ENCODE measurements around the gene ZNF738.
"Not testable (repeated sequence)": the region's sequence is repeated elsewhere in the genome, so short reads cannot be mapped to it uniquely, and the experiment has no call there.

The ZNF738 gene

GRCh38 chr19:21358768-21359451 is at the start of gene ZNF738:
Gene ZNF738, plus strand, starts transcription at chr19:21359000. Its CDS starts 141 bp downstream, at chr19:21359141.
- peak; percentile 95 for DNase-seq

GRCh38 chr19:21312807-21313206 is 46.0 kb upstream of the ZNF738 start:
- not testable (repeated sequence) for DNase-seq

DNA sequence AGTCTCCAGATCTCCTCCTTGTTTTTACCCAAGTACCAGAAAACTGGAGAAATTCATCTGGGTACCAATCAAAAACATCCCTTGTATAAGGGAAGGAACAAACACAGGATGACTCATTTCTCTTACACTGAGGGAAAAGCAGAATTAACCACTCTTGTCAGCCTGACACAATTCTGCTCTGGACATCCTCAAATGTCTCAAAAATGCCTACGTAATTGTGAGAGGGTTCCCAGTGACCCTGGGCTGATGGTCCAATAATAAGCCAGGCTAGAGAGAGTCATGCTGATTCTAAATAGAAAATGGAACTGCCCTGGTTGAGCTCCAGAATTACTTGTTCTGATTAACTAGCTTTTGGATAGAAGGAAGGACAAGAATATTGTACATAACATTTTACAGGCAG is 44.1 kb upstream of the ZNF738 start:
- DNase-seq = no peak

- no peak for DNase-seq
Observed at GRCh38 chr19:21317821-21318220, 41.0 kb upstream of the ZNF738 start.

- no peak for DNase-seq
Observed at GRCh38 chr19:21321134-21321533, 37.7 kb upstream of the ZNF738 start.

DNA sequence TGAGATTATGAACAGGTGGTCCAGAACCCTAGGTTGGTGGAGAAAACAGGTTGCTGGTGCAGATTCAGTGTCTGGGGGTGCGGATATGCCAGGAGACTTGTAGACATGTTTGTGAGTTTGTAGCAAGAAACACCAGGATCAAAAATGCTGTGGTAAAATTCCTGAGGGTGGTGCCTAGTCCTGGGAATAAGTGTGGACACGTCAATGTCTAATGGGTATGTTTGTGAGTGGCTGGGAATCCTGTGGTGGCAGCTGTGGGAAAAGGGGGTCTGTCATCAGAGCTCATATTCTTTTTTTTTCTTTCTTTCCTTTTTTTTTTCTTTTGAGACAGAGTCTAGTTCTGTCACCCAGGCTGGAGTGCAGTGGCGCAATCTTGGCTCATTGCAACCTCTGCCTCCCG is 36.8 kb upstream of the ZNF738 start:
- DNase-seq = peak; percentile 1

GRCh38 chr19:21322528-21322927 is 36.3 kb upstream of the ZNF738 start:
- no peak for DNase-seq

DNA sequence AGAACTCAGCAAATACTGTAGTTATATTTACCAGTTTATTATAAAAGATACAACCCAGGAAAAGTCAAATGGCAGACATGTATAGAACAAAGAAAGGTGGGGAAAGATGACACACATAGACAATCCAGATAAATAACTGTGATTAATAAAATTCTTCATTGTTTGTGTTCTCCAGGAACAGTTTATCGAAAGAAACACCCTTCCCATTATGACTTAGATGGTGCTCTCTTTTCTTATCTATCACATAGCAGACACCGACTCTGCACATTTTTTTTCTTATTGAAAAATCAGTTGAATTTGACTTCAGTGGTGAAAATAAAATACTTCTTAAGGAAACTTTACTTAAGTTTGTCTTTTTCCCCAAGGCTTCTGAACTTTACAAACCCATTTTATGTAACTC is 35.8 kb upstream of the ZNF738 start:
- DNase-seq = no peak

GRCh38 chr19:21326169-21326568 is 32.6 kb upstream of the ZNF738 start:
- no peak for DNase-seq

DNA sequence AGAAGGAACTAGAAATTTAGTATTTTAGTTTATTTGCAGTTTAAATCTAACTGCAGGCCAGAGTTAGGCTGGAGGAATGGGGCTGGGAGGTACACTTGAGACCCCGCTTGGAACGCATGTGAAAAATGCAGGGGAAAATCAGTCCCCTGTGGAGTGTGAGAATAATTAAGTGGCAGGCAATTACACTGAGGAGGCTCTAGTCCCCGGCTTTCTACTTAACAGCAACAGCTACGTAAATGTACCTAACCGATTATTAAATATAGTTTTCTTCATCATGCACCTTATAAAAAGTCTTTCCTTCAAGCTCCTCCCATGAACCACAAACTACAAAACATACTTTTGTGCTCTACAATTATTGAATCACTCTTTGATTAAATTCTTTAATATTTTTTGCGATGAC is 30.4 kb upstream of the ZNF738 start:
- DNase-seq = peak; percentile 2

DNA sequence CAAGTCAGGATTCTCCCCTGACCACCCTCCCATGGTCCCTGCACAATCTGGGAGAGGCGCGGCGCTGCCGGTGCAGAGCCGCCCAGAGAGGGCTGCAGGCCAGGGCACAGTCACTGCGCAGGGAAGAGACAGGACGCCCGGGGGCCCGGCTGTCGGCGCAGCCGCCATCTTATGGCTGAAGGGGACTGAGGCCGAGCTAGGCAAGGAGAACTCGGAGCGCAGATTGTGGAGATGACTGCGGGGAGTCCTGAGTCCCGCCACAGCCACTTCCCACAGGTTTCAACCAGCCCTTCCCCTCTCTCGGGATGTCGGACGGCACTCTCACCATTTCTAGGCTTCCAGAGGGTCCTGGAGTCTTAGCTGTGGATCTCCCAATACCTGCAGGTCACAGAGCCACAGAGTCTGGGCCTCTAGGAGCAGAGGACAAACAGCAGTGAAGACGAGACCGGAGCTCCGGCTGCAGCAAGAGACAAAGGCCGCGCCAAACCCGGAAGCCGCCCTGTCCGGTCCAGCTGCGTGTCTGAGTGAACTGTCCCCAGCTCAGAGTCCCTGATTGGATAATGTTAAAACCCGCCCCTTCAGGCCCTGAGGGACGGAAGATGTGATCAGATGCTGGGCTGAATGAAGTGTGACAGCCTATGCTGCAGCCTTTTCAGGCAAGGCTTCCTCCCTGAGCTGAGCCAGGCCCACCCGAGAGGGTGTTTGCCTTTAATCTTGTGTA is 29.8 kb upstream of the ZNF738 start, which contains the start of gene ZNF708:
TSS of gene ZNF708 (minus strand) at position 526 of the 721 bp plus-strand sequence. CDS start at position 328, 198 bp downstream.
- DNase-seq = peak; percentile 91

DNA sequence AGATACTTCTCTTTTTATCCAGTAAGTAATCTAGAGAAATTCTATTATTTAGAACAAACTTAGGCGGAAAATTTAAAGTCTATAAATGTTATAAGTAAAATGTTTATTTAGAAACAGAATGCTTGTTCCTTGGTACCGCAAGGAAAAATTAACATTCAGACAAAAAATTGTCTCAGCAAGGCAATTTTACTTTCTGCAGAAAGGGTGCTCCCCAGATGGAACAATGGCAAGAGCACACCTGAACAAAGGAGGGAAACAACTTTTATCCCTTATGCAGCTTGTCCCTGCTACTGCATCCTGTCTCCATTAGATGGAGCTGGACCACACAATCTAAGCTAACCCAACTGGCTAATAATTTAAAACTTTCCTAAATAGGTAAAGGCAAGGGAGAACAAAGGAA is 23.1 kb upstream of the ZNF738 start:
- DNase-seq = no peak

DNA sequence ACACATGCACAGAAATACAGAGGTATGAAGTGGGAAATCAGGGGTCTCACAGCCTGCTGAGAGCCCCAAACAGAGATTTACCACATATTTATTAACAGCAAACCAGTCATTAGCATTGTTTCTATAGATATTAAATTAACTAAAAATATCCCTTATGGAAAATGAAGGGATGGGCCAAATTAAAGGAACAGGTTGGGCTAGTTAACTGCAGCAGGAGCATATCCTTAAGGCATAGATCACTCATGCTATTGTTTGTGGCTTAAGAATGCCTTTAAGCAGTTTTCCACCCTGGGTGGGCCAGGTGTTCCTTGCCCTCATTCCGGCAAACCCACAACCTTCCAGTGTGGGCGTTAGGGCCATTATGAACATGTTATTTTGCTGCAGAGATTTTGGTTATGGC is 14.0 kb upstream of the ZNF738 start:
- DNase-seq = not testable (repeated sequence)

DNA sequence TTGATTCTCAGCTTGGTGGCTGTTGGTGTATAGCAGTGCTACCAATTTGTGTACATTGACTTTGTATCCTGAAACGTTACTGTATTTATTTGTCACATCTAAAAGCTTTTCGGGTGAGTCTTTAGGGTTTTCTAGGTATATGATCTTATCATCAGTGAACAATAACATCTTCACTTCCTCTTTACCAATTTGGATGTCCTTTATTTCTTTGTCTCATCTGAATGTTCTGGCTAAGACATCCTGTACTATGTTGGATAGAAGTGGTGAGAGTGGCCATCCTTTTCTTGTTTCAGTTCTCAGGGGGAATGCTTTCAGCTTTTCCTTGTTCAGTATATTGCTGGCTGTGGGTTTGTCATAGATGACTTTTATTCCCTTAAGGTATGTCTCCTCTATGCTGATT is 6.0 kb upstream of the ZNF738 start:
- DNase-seq = no peak

- no peak for DNase-seq
Observed at GRCh38 chr19:21362291-21362690, 3.5 kb downstream of the ZNF738 start.

- no peak for DNase-seq
Observed at GRCh38 chr19:21383980-21384582, 25.3 kb downstream of the ZNF738 start.

DNA sequence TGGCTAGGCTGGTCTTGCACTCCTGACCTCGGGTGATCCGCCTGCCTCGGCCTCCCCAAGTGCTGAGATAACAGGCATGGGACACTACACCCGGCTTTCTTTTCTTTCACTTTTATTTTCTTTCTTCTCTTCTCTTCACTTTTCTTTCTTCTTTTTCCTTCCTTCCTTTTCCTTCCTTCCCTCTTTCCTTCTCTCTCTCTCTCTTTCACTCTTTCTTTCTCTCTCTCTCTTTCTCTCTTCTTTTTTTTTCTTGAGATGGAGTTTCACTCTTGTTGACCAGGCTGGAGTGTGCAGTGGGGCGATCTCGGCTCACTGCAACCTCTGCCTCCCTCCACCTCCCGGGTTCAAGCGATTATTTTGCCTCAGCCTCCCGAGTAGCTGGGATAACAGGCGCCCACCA is 37.3 kb downstream of the ZNF738 start:
- no peak for DNase-seq

DNA sequence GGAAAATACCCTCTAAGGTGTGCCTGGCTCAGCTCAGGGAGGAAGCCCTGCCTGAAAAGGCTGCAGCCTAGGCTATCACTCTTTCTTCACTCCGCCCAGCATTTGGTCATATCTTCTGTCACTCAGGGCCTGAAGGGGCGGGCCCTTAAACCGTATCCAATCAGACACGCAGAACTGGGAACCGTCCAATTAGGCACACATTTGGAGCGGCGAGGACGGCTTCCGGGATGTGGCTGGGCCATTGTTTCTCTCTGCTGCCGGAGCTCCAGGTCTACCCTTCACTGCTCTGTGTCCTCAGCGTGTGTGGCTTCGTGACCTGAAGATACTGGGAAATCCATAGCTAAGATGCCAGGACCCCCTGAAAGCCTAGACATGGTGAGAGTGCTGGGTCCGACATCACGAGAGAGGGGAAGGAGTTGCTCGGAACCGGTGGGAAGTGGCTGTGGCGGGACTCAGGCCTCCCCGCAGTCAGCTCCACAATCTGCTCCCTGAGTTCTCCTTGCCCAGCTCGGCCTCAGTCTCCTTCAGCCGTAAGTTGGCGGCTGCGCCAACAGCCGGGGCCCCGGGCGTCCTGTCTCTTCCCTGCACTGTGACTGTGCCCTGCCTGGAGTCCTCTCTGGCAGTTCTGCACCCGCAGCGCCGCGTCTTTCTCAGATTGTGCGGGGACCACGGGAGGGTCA is 38.2 kb downstream of the ZNF738 start, which contains the start of gene ZNF493:
TSS of gene ZNF493 (plus strand) at position 241 of the 680 bp plus-strand sequence. CDS start at position 346, 105 bp downstream.
- peak; percentile 94 for DNase-seq

DNA sequence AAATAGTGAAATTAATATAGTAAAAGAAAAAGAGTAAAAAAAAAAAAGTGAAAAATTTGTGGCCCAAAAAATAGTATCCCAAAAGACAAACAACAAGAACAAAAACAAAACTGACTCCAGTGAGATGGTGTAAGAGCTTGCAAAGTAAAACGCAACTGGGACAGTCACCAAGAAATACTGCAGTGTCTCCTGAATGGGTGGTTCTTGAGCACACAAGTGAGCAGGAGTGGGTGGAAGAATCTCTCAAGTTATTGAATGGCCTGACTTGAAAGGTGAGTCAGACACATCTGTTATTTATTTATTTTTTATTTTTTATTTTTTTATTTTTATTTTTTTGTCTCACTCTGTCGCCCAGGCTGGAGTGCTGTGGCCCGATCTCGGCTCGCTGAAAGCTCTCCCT is 40.1 kb downstream of the ZNF738 start:
- DNase-seq = no peak

- no peak for DNase-seq
Observed at GRCh38 chr19:21402303-21402985, 43.6 kb downstream of the ZNF738 start.

DNA sequence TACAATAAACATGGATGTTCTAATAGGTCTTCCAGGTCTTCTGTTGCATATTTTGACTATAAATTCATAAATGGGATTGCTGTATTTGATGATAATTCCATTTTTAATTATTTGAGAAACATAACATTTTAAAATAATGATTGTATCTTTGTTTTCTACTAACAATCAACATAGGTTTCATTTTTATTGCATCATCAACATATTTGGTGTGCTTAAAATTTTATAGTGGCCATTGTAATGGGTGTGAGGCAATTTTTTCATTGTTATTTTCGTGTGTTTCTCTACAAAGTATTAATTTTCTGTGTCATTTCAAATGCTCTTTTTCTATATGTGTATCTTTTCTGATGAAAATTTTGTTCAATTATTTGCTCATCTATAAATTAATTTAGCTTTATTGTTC is 51.4 kb downstream of the ZNF738 start:
- DNase-seq = no peak

GRCh38 chr19:21422244-21422643 is 63.4 kb downstream of the ZNF738 start:
- DNase-seq = no peak

All from fibroblast of skin of right quadriceps (primary cell).